Measurements from ENCODE around the gene KPNA2.
"Not testable (repeated sequence)": the region's sequence is repeated elsewhere in the genome, so short reads cannot be mapped to it uniquely, and the experiment has no call there.

- TF ChIP-seq CTCF (conservative IDR thresholded peaks at IDR 0.05 in 1 of 2, IDR thresholded peaks at IDR 0.05 in 1 of 2; ENCODE audit: extremely low read depth in 1 of 2, insufficient read depth in 1 of 2, low read depth in 1 of 2, low read length in 2 of 2); EZH2 (IDR thresholded peaks at IDR 0.05; ENCODE audit: borderline replicate concordance, low read length): not testable (repeated sequence)
These were observed 14.4 kb downstream of the KPNA2 start for GRCh38 chr17:68049812-68050437.
